GM18505 (cell line): ENCODE results near the gene TIGAR.

Experiments
- ATAC-seq: cut with Tn5 transposase; IDR thresholded peaks from one replicate; pipeline ENCODE4 v1.9.1; 2021; ENCODE audit not compliant: unreplicated experiment
- POLR2A ChIP-seq: IDR thresholded peaks from 4 replicates; pipeline ENCODE4 v1.6.1; 2011; ENCODE audit warnings: borderline replicate concordance; ENCODE audit not compliant: insufficient read depth, insufficient read length; ENCODE audit errors: extremely low read depth

TIGAR gene

GRCh38 chr12:4277857-4278256 is 43.2 kb upstream of the TIGAR start:
- TF ChIP-seq POLR2A = no peak
- no peak for ATAC-seq

- peak; percentile 30 for TF ChIP-seq POLR2A
- ATAC-seq = no peak
Measured at GRCh38 chr12:4278329-4279197, 42.5 kb upstream of the TIGAR start.

GRCh38 chr12:4279198-4279690 is 41.8 kb upstream of the TIGAR start:
- no peak for ATAC-seq
- TF ChIP-seq POLR2A = no peak

GRCh38 chr12:4280351-4281163 is 40.5 kb upstream of the TIGAR start:
- ATAC-seq = no peak
- no peak for TF ChIP-seq POLR2A

GRCh38 chr12:4281173-4281654 is 39.8 kb upstream of the TIGAR start:
- ATAC-seq = no peak
- TF ChIP-seq POLR2A = peak; percentile 12

- no peak for ATAC-seq
- TF ChIP-seq POLR2A = no peak
Measured at GRCh38 chr12:4282103-4282891, 38.7 kb upstream of the TIGAR start.

GRCh38 chr12:4282892-4283511 is 38.0 kb upstream of the TIGAR start:
- no peak for TF ChIP-seq POLR2A

GRCh38 chr12:4283512-4284255 is 37.3 kb upstream of the TIGAR start:
- no peak for ATAC-seq
- peak; percentile 33 for TF ChIP-seq POLR2A

More at GRCh38 chr12:4282892-4283511, 38.0 kb upstream of the TIGAR start:
- ATAC-seq = no peak

- ATAC-seq = no peak
- no peak for TF ChIP-seq POLR2A
Measured at GRCh38 chr12:4284306-4284705, 36.7 kb upstream of the TIGAR start.

- ATAC-seq = no peak
- TF ChIP-seq POLR2A = no peak
Measured at GRCh38 chr12:4285070-4285469, 35.9 kb upstream of the TIGAR start.

- ATAC-seq = no peak
- no peak for TF ChIP-seq POLR2A
Measured at GRCh38 chr12:4286228-4286627, 34.8 kb upstream of the TIGAR start.
